ENCODE data around the gene KCNK4.
"Not testable (repeated sequence)": the region's sequence is repeated elsewhere in the genome, so short reads cannot be mapped to it uniquely, and the experiment has no call there.

Gene KCNK4

GRCh38 chr11:64313491-64314145, 22.5 kb downstream of the KCNK4 start:
- no peak for DNase-seq

- DNase-seq = no peak
Measured at GRCh38 chr11:64314146-64314804, 23.2 kb downstream of the KCNK4 start.

GRCh38 chr11:64314805-64315561, 23.9 kb downstream of the KCNK4 start:
- no peak for DNase-seq

GRCh38 chr11:64315667-64316526, 24.8 kb downstream of the KCNK4 start:
- not testable (repeated sequence) for DNase-seq

GRCh38 chr11:64316672-64317324, 25.7 kb downstream of the KCNK4 start:
- peak; percentile 35 for DNase-seq

GRCh38 chr11:64317325-64317960, 26.3 kb downstream of the KCNK4 start, which contains the start of gene TRMT112:
Gene TRMT112 (minus strand): TSS chr11:64317559. CDS start chr11:64317526, 33 bp downstream.
- DNase-seq = peak; percentile 94

- DNase-seq = peak; percentile 94
Measured at GRCh38 chr11:64317961-64318765, 27.1 kb downstream of the KCNK4 start, which contains the start of gene PRDX5. Gene PRDX5 (plus strand): TSS chr11:64318121. CDS start chr11:64318216, 95 bp downstream.

GRCh38 chr11:64318766-64319761, 28.0 kb downstream of the KCNK4 start:
- DNase-seq = no peak

GRCh38 chr11:64320556-64320955, 29.5 kb downstream of the KCNK4 start:
- no peak for DNase-seq

- no peak for DNase-seq
Measured at GRCh38 chr11:64321026-64321425, 29.9 kb downstream of the KCNK4 start.

GRCh38 chr11:64321533-64321932, 30.4 kb downstream of the KCNK4 start:
- DNase-seq = no peak

GRCh38 chr11:64322925-64323260, 31.8 kb downstream of the KCNK4 start:
- no peak for DNase-seq

- no peak for DNase-seq
Measured at GRCh38 chr11:64323373-64323772, 32.3 kb downstream of the KCNK4 start.

- DNase-seq = not testable (repeated sequence)
Measured at GRCh38 chr11:64323984-64324383, 32.9 kb downstream of the KCNK4 start.

- no peak for DNase-seq
Measured at GRCh38 chr11:64324692-64325469, 33.8 kb downstream of the KCNK4 start.

- no peak for DNase-seq
Measured at GRCh38 chr11:64327375-64327774, 36.3 kb downstream of the KCNK4 start.

GRCh38 chr11:64327993-64328392, 36.9 kb downstream of the KCNK4 start:
- no peak for DNase-seq

- DNase-seq = no peak
Measured at GRCh38 chr11:64330888-64331287, 39.8 kb downstream of the KCNK4 start.
